Measurements from ENCODE around the gene USHBP1.
"Not testable (repeated sequence)": the region's sequence is repeated elsewhere in the genome, so short reads cannot be mapped to it uniquely, and the experiment has no call there.

Gene USHBP1

DNA sequence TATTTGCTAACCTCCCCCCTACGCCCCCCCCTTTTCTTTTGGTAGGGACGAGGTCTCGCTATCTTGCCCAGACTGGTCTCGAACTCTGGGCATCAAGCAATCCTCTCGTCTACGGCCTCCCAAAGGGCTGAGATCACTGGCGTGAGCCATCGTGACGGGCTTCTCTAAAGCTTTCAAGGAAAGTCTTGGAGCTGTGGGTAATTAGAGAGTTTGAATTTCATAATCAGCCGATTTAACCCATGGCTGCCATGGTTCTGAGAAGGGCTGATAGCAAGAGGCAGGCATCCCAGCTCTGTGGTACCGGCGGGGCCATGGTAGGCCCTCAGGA is 39.4 kb upstream of the USHBP1 start:
- H2AFZ ChIP-seq (ENCODE audit: low read depth, low read length), result no peak overlapping the region
- H3K27me3 ChIP-seq (ENCODE audit: insufficient read depth, low read length), result no peaks in the 10 kb centered on the region
- H3K4me1 ChIP-seq (ENCODE audit: insufficient read depth, low read length), result peaks cover 16% of the 10 kb centered on the region
- peaks cover 2% of the 10 kb centered on the region for H3K9me3 ChIP-seq (ENCODE audit: low read length)
- no peak overlapping the region for H3K4me3 ChIP-seq (ENCODE audit: low read length)
- H3K36me3 ChIP-seq (ENCODE audit: insufficient read depth, low read length), result peaks cover 8% of the 10 kb centered on the region

GRCh38 chr19:17303167-17303939 is 38.8 kb upstream of the USHBP1 start, which contains the start of gene ABHD8:
ABHD8 (minus strand) TSS chr19:17303425; CDS start chr19:17301616, 1,809 bp downstream.
- Histone ChIP-seq H3K4me1 (ENCODE audit: insufficient read depth, low read length) (peaks cover 16% of the 10 kb centered on the region), H3K9me3 (ENCODE audit: low read length) (peaks cover 5% of the 10 kb centered on the region), H3K27me3 (ENCODE audit: insufficient read depth, low read length) (no peaks in the 10 kb centered on the region), H3K4me3 (ENCODE audit: low read length) (peak within 1 kb of the TSS; percentile 60), H2AFZ (ENCODE audit: low read depth, low read length) (peak within 1 kb of the TSS; percentile 68), H3K36me3 (ENCODE audit: insufficient read depth, low read length) (peaks cover 9% of the 10 kb centered on the region)

- H2AFZ ChIP-seq (ENCODE audit: low read depth, low read length), result peak overlapping the region; percentile 68
- H3K36me3 ChIP-seq (ENCODE audit: insufficient read depth, low read length), result peaks cover 11% of the 10 kb centered on the region
- peaks cover 16% of the 10 kb centered on the region for H3K4me1 ChIP-seq (ENCODE audit: insufficient read depth, low read length)
- H3K9me3 ChIP-seq (ENCODE audit: low read length), result peaks cover 8% of the 10 kb centered on the region
- no peaks in the 10 kb centered on the region for H3K27me3 ChIP-seq (ENCODE audit: insufficient read depth, low read length)
- H3K4me3 ChIP-seq (ENCODE audit: low read length), result peak overlapping the region; percentile 60
Measured at GRCh38 chr19:17302391-17303166, 38.0 kb upstream of the USHBP1 start.

GRCh38 chr19:17300992-17301619 is 36.6 kb upstream of the USHBP1 start:
- peaks cover 8% of the 10 kb centered on the region for H3K9me3 ChIP-seq (ENCODE audit: low read length)
- H2AFZ ChIP-seq (ENCODE audit: low read depth, low read length), result no peak overlapping the region
- peaks cover 9% of the 10 kb centered on the region for H3K4me1 ChIP-seq (ENCODE audit: insufficient read depth, low read length)
- peaks cover 14% of the 10 kb centered on the region for H3K36me3 ChIP-seq (ENCODE audit: insufficient read depth, low read length)
- no peak overlapping the region for H3K4me3 ChIP-seq (ENCODE audit: low read length)
- no peaks in the 10 kb centered on the region for H3K27me3 ChIP-seq (ENCODE audit: insufficient read depth, low read length)

GRCh38 chr19:17296976-17297375 is 32.4 kb upstream of the USHBP1 start:
- Histone ChIP-seq H3K9me3 (ENCODE audit: low read length) (peaks cover 12% of the 10 kb centered on the region), H3K27me3 (ENCODE audit: insufficient read depth, low read length) (no peaks in the 10 kb centered on the region), H2AFZ (ENCODE audit: low read depth, low read length) (no peak overlapping the region), H3K36me3 (ENCODE audit: insufficient read depth, low read length) (peaks cover 14% of the 10 kb centered on the region), H3K4me1 (ENCODE audit: insufficient read depth, low read length) (no peaks in the 10 kb centered on the region), H3K4me3 (ENCODE audit: low read length) (no peak overlapping the region)

- Histone ChIP-seq H2AFZ (ENCODE audit: low read depth, low read length) (no peak overlapping the region), H3K36me3 (ENCODE audit: insufficient read depth, low read length) (peaks cover 14% of the 10 kb centered on the region), H3K4me1 (ENCODE audit: insufficient read depth, low read length) (no peaks in the 10 kb centered on the region), H3K27me3 (ENCODE audit: insufficient read depth, low read length) (no peaks in the 10 kb centered on the region), H3K4me3 (ENCODE audit: low read length) (no peak overlapping the region), H3K9me3 (ENCODE audit: low read length) (peaks cover 13% of the 10 kb centered on the region)
Measured at GRCh38 chr19:17296273-17296672, 31.7 kb upstream of the USHBP1 start.

DNA sequence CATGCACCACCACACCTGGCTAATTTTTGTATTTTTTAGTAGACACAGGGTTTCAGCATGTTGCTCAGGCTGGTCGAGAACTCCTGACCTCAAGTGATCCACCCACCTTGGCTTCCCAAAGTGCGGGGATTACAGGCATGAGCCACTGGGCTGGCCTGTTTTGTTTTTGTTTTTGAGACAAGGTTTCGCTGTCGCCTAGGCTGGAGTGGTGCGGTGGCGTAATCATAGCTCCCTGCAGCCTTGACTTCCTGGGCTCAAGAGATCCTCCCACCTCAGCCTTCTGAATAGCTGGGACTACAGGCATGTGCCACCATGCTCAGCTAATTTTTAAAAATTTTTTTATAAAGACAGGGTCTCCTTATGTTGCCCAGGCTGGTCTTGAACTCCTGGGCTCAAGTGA is 31.0 kb upstream of the USHBP1 start:
- H3K4me1 ChIP-seq (ENCODE audit: insufficient read depth, low read length); H2AFZ ChIP-seq (ENCODE audit: low read depth, low read length); H3K4me3 ChIP-seq (ENCODE audit: low read length); H3K27me3 ChIP-seq (ENCODE audit: insufficient read depth, low read length): not testable (repeated sequence)
- Histone ChIP-seq H3K9me3 (ENCODE audit: low read length) (peaks cover 13% of the 10 kb centered on the region), H3K36me3 (ENCODE audit: insufficient read depth, low read length) (peaks cover 10% of the 10 kb centered on the region)

DNA sequence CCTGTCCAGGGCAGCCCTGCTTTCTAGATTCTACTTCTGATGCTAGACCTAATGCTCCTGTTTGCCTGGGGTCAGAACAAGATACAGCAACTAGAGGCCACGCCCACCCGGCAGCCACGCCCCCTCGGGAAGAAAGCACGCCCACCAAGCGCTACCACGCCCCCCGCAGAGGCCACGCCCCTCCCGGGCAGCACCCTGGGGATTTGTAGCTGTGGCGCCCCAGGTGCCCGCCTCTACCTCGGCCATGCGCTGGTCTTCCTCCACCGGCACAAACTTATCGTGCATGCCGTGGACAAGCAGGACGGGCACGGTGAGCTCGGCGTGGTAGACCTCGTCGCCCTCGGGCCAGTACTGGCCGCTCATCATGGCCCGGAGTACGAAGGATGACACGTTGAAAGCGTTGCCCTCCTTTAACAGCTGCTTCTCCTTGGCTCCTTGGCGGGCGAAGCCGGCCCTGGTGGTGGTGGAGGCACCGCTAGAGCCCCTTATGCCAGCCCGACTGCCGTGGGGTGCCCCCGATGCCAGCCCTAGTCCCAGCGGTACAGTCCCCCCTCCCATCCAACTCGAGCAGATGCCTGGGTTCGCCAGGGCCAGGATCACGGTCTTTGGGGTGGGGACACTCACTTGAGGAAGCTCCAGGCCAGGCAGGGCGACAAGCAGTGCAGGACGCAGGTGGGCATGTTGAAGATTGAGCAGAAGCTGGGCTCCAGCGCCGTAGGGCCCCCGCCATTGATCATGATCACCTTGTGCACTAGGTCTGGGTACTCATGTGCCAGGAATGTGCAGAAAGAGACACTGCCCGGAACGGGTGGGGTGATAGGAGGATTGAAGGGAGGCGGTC is 29.7 kb upstream of the USHBP1 start:
- Histone ChIP-seq H3K9me3 (ENCODE audit: low read length) (peaks cover 11% of the 10 kb centered on the region), H3K4me1 (ENCODE audit: insufficient read depth, low read length) (no peaks in the 10 kb centered on the region), H3K27me3 (ENCODE audit: insufficient read depth, low read length) (no peaks in the 10 kb centered on the region), H3K4me3 (ENCODE audit: low read length) (no peak overlapping the region), H3K36me3 (ENCODE audit: insufficient read depth, low read length) (peaks cover 6% of the 10 kb centered on the region), H2AFZ (ENCODE audit: low read depth, low read length) (no peak overlapping the region)

DNA sequence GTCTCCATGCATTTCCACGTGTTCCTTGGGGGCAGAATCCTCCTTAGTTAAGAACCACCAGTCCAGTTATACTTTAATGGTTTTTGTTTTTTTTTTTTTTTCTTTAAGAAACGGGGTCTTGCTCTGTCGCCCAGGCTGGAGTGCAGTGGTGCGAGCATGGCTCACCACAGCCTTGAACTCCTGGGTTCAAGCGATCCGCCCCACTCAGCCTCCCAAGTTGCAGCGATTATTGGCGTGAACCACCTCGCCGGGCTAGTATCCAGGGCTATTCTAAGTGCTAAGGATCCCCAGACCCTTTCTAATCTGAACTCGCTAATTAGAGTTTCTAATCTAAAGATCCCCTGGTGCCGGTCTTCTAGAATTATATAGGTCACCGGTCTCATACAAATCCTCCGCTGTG is 29.1 kb upstream of the USHBP1 start:
- H3K4me1 ChIP-seq (ENCODE audit: insufficient read depth, low read length), result no peaks in the 10 kb centered on the region
- H2AFZ ChIP-seq (ENCODE audit: low read depth, low read length), result no peak overlapping the region
- H3K9me3 ChIP-seq (ENCODE audit: low read length), result peaks cover 10% of the 10 kb centered on the region
- peaks cover 6% of the 10 kb centered on the region for H3K36me3 ChIP-seq (ENCODE audit: insufficient read depth, low read length)
- no peaks in the 10 kb centered on the region for H3K27me3 ChIP-seq (ENCODE audit: insufficient read depth, low read length)
- H3K4me3 ChIP-seq (ENCODE audit: low read length), result no peak overlapping the region

GRCh38 chr19:17292301-17293074 is 27.9 kb upstream of the USHBP1 start:
- Histone ChIP-seq H3K36me3 (ENCODE audit: insufficient read depth, low read length) (peaks cover 3% of the 10 kb centered on the region), H3K4me3 (ENCODE audit: low read length) (peak overlapping the region; percentile 43), H3K4me1 (ENCODE audit: insufficient read depth, low read length) (no peaks in the 10 kb centered on the region), H3K9me3 (ENCODE audit: low read length) (peaks cover 5% of the 10 kb centered on the region), H2AFZ (ENCODE audit: low read depth, low read length) (no peak overlapping the region), H3K27me3 (ENCODE audit: insufficient read depth, low read length) (no peaks in the 10 kb centered on the region)

- H3K4me1 ChIP-seq (ENCODE audit: insufficient read depth, low read length), result no peaks in the 10 kb centered on the region
- peaks cover 7% of the 10 kb centered on the region for H3K9me3 ChIP-seq (ENCODE audit: low read length)
- no peaks in the 10 kb centered on the region for H3K36me3 ChIP-seq (ENCODE audit: insufficient read depth, low read length)
- H2AFZ ChIP-seq (ENCODE audit: low read depth, low read length), result no peak overlapping the region
- no peak overlapping the region for H3K4me3 ChIP-seq (ENCODE audit: low read length)
- H3K27me3 ChIP-seq (ENCODE audit: insufficient read depth, low read length), result no peaks in the 10 kb centered on the region
Measured at GRCh38 chr19:17289489-17289888, 24.9 kb upstream of the USHBP1 start.

DNA sequence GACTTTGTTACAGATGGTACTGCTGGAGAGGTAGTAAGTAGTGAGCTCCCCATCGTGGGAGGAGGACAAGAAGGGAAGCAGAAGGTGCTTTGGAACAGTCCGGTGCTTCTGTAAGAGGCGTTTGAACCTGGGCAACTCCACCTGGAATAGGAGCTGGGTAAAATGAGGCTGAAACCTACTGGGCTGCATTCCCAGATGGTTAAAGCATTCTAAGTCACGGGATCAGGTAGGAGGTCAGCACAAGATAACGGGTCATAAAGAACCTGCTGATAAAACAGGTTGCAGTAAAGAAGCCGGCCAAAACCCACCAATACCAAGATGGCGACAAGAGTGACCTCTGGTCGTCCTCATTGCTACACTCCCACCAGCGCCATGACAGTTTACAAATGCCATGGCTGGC is 22.2 kb upstream of the USHBP1 start:
- peaks cover 4% of the 10 kb centered on the region for H3K9me3 ChIP-seq (ENCODE audit: low read length)
- H3K27me3 ChIP-seq (ENCODE audit: insufficient read depth, low read length), result no peaks in the 10 kb centered on the region
- no peaks in the 10 kb centered on the region for H3K4me1 ChIP-seq (ENCODE audit: insufficient read depth, low read length)
- no peaks in the 10 kb centered on the region for H3K36me3 ChIP-seq (ENCODE audit: insufficient read depth, low read length)
- H3K4me3 ChIP-seq (ENCODE audit: low read length), result no peak overlapping the region
- H2AFZ ChIP-seq (ENCODE audit: low read depth, low read length), result no peak overlapping the region
